GM12878 (cell line): ENCODE results near the gene CALHM4. TPM values are rescaled to one million over a fixed set of nuclear protein-coding genes. Genes with fewer than 3 reads are reported as not detected.

Source experiments
- ATAC-seq: fragments of 200-7000 bp; cut with Tn5 transposase; 3 replicates; pipeline ENCODE4 v1.9.1; 2020; ENCODE audit warnings: mild to moderate bottlenecking, moderate library complexity
- BruUV-seq: library from RNA; stranded (reverse); fragments of 400-500 nt; replicated peaks from 2 replicates; lab custom pipeline; 2021; lab: Mats Ljungman, UMichigan
- CTCF ChIA-PET: fragments of 300-600 bp; sonication (Branson Sonifier 250); formaldehyde crosslinking; extraction: SDS; loops from one replicate; lab custom pipeline; 2021; ENCODE audit warnings: inconsistent platforms; lab: Yijun Ruan, JAX
- POLR2A ChIA-PET: fragments of 350-600 bp; formaldehyde crosslinking; extraction: SDS; loops from one replicate; lab custom pipeline; 2021; ENCODE audit warnings: inconsistent platforms; lab: Charles Lee
- RAD21 ChIA-PET: fragments of 300-600 bp; sonication (Branson Sonifier 250); formaldehyde crosslinking; loops from one replicate; lab custom pipeline; 2023; ENCODE audit warnings: antibody characterized with exemption; ENCODE audit not compliant: unreplicated experiment; lab: Charles Lee
- SMC1A ChIA-PET: fragments of 300-600 bp; sonication (Branson Sonifier 250); formaldehyde crosslinking; loops from one replicate; lab custom pipeline; 2023; ENCODE audit not compliant: unreplicated experiment, uncharacterized antibody; lab: Charles Lee
- DNase-seq: peaks from one replicate; pipeline ENCODE4 v3.0.0-alpha.2; 2011; ENCODE audit warnings: low read depth, low spot score
- FAIRE-seq: peaks from 3 replicates; lab custom pipeline; 2011; peaks lifted over from hg19 to GRCh38; lab: Jason Lieb, UNC
- H2AFZ ChIP-seq: 2 replicates; pipeline ENCODE4 v1.6.0; 2011; ENCODE audit warnings: low read depth, low read length, control low read depth; ENCODE audit not compliant: control insufficient read depth
- H3K27ac ChIP-seq: 2 replicates; pipeline ENCODE4 v1.5.1; 2011; ENCODE audit warnings: control low read depth; ENCODE audit not compliant: control insufficient read depth, insufficient read depth
- H3K27me3 ChIP-seq, 2 experiments: replicated peaks in 1 of 2; 2 replicates each; pipeline versions ENCODE4 v1.6.0 to v1.6.1; 2011; ENCODE audit warnings: low read length in 1 of 2; ENCODE audit not compliant: control insufficient read depth in 2 of 2, insufficient read depth in 2 of 2
- H3K36me3 ChIP-seq, 2 experiments: 2 replicates each; pipeline ENCODE4 v1.5.1; 2011; ENCODE audit warnings: low read length in 1 of 2; ENCODE audit not compliant: control insufficient read depth in 2 of 2, insufficient read depth in 2 of 2
- H3K4me1 ChIP-seq: 2 replicates; pipeline ENCODE4 v1.6.1; 2011; ENCODE audit warnings: mild to moderate bottlenecking, low read length, moderate library complexity, mixed read lengths; ENCODE audit not compliant: control insufficient read depth, insufficient read depth
- H3K4me2 ChIP-seq: 2 replicates; pipeline ENCODE4 v1.6.0; 2011; ENCODE audit warnings: control low read depth; ENCODE audit not compliant: control insufficient read depth, insufficient read depth
- H3K4me3 ChIP-seq: fragments of 200-600 bp; sonication (generic); 2 replicates; pipeline ENCODE4 v1.5.1; 2016
- H3K79me2 ChIP-seq: 2 replicates; pipeline ENCODE4 v1.6.0; 2011; ENCODE audit warnings: low read length; ENCODE audit not compliant: control insufficient read depth, insufficient read depth
- H3K9ac ChIP-seq: 2 replicates; pipeline ENCODE4 v1.8.0; 2011; ENCODE audit warnings: low read length, control low read depth, mixed read lengths; ENCODE audit not compliant: control insufficient read depth, insufficient read depth
- H3K9me3 ChIP-seq: replicated peaks from 3 replicates; pipeline ENCODE4 v1.5.1; 2011; ENCODE audit warnings: mild to moderate bottlenecking, low read length; ENCODE audit not compliant: control insufficient read depth, insufficient read depth
- H4K20me1 ChIP-seq: 2 replicates; pipeline ENCODE4 v1.6.0; 2011; ENCODE audit not compliant: control insufficient read depth, insufficient read depth
- BACH1 ChIP-seq: fragments of 450-650 bp; IDR thresholded peaks from 2 replicates; pipeline ENCODE4 v1.6.1; 2017; ENCODE audit warnings: mild to moderate bottlenecking, borderline replicate concordance
- BCL11A ChIP-seq: IDR thresholded peaks from 2 replicates; pipeline ENCODE4 v1.6.1; 2011; ENCODE audit warnings: low read depth, low read length
- BRCA1 ChIP-seq: IDR thresholded peaks from 2 replicates; pipeline ENCODE4 v1.6.1; 2011; ENCODE audit warnings: low read depth, low read length, improper control_type of control experiment
- CBX5 ChIP-seq: sonication (generic); IDR thresholded peaks from 2 replicates; pipeline ENCODE4 v1.6.1; 2016; ENCODE audit warnings: low read depth, moderate library complexity, mild to moderate bottlenecking, inconsistent platforms
- CREB1 ChIP-seq: IDR thresholded peaks from 2 replicates; pipeline ENCODE4 v1.6.1; 2012; ENCODE audit warnings: low read depth, mild to moderate bottlenecking, inconsistent platforms
- HDGF ChIP-seq: fragments of 450-650 bp; IDR thresholded peaks from 2 replicates; pipeline ENCODE4 v1.6.1; 2016; ENCODE audit warnings: antibody characterized with exemption
- JUNB ChIP-seq: IDR thresholded peaks from 2 replicates; pipeline ENCODE4 v1.6.1; 2016; ENCODE audit warnings: antibody characterized with exemption, mild to moderate bottlenecking
- NBN ChIP-seq: fragments of 450-650 bp; IDR thresholded peaks from 2 replicates; pipeline ENCODE4 v1.6.1; 2016
- NFIC ChIP-seq: IDR thresholded peaks from 2 replicates; pipeline ENCODE4 v1.6.1; 2012; ENCODE audit warnings: low read depth, mild to moderate bottlenecking, inconsistent platforms, low read length, moderate library complexity
- PAX5 ChIP-seq: IDR thresholded peaks from 2 replicates; pipeline ENCODE4 v1.6.1; 2011; ENCODE audit warnings: low read depth, low read length, borderline replicate concordance
- POLR2AphosphoS5 ChIP-seq: IDR thresholded peaks from 2 replicates; pipeline ENCODE4 v1.6.1; 2011; ENCODE audit warnings: mild to moderate bottlenecking, low read length, inconsistent platforms
- WGBS: methylation state at CpG from one replicate; pipeline ENCODE4 v1.1.6; 2016; ENCODE audit warnings: low lambda C conversion rate; ENCODE audit not compliant: insufficient replicate concordance, insufficient coverage; ENCODE audit errors: missing lambda C conversion rate; 5-methylcytosine and 5-hydroxymethylcytosine counted together
- in situ Hi-C: fragments of 300-500 bp; cut with MboI; formaldehyde crosslinking; loops from 9 replicates; pipeline ENCODE4 v1.14.3; 2018; ENCODE audit warnings: mixed read lengths
- intact Hi-C: fragments of 100-400 bp; cut with micrococcal nuclease; formaldehyde crosslinking; loops from one replicate; pipeline ENCODE4 v1.14.2; 2022; ENCODE audit not compliant: unreplicated experiment
- polyA plus RNA-seq, 11 experiments: library from polyadenylated mRNA; depleted of rRNA in 4 of 11; unstranded in 6 of 11; stranded (reverse) in 5 of 11; fragments of >200 nt; fragmentation: Nextera tagmentation in 4 of 11; fragmentation: Illumina TruSeq in 1 of 11; extraction: Ambion mirVana in 4 of 11; extraction: Trizol in 1 of 11; gene quantifications; 1 replicate in 1 of 11; 2 replicates in 10 of 11; pipeline versions ENCODE4 v1.2.1 to v1.2.3, GENCODE V29; 2011 to 2016; ENCODE audit warnings: inconsistent platforms in 2 of 11, missing spikeins in 2 of 11, low read depth in 1 of 11
- total RNA-seq, 4 experiments: library from RNA; depleted of rRNA in 3 of 4; stranded (reverse); fragments of >200 nt in 3 of 4; fragmentation: Illumina TruSeq in 1 of 4; extraction: Trizol in 1 of 4; gene quantifications; 2 replicates each; pipeline versions ENCODE4 v1.2.1 to v1.2.3, GENCODE V29; 2013 to 2021
- TF ChIP-seq, protein P1 (sequence below): IDR thresholded peaks from 2 replicates; pipeline ENCODE4 v1.6.1; 2011; ENCODE audit warnings: low read depth, mild to moderate bottlenecking, low read length, moderate library complexity, borderline replicate concordance; ENCODE audit errors: extremely low read depth
- TF ChIP-seq, protein P2 (sequence below): fragments of 450-650 bp; IDR thresholded peaks from 2 replicates; pipeline ENCODE4 v1.6.1; 2017; ENCODE audit warnings: low read depth, mild to moderate bottlenecking, moderate library complexity
- TF ChIP-seq, protein P3 (sequence below): fragments of 150-350 bp; IDR thresholded peaks from 2 replicates; pipeline ENCODE4 v1.6.1; 2014; ENCODE audit warnings: mild to moderate bottlenecking, low read depth, low read length
- TF ChIP-seq, protein P4 (sequence below): fragments of 450-650 bp; IDR thresholded peaks from 2 replicates; pipeline ENCODE4 v1.6.1; 2016; ENCODE audit warnings: mild to moderate bottlenecking

The CALHM4 gene
- total and polyA plus RNA-seq, 10 of the 15 experiments (the other 5 are each of a cell fraction or from before 2014, with no cell fraction given), result not detected

DNA sequence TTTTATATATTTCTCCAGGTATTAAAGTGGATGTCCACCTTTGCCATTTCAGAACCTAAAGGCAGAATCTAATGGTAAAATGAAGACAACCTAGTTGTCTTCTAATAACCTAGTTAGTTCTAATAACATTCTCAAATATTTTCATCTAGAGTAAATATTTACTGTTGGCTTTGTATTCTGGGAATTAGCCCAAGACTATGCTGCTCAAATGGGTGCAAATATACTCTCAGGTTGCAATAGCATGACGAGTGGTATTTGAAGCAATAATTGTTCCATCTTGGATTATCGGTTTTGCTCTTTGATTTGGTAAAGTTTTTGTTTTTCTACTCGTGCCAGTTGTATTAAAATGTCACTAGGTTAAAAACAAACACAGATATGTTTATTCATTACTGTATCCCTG lies 41.7 kb downstream of the CALHM4 start:
- H3K4me2 ChIP-seq, result no peak overlapping the region
- in situ Hi-C loops (no loop called here), intact Hi-C loops (no loop called here)
- BruUV-seq, result no TSS peak
- ChIA-PET RAD21 (no interaction called here), CTCF (no interaction called here), SMC1A (no interaction called here), POLR2A (no interaction called here)
- TF ChIP-seq HDGF (no peak), CREB1 (no peak), BCL11A (no peak), PAX5 (no peak), NFIC (no peak), POLR2AphosphoS5 (no peak), NBN (no peak), CBX5 (no peak), BRCA1 (no peak), JUNB (no peak), BACH1 (no peak)
- TF ChIP-seq, protein P1, sequence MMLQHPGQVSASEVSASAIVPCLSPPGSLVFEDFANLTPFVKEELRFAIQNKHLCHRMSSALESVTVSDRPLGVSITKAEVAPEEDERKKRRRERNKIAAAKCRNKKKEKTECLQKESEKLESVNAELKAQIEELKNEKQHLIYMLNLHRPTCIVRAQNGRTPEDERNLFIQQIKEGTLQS, result no peak
- TF ChIP-seq, protein P2, sequence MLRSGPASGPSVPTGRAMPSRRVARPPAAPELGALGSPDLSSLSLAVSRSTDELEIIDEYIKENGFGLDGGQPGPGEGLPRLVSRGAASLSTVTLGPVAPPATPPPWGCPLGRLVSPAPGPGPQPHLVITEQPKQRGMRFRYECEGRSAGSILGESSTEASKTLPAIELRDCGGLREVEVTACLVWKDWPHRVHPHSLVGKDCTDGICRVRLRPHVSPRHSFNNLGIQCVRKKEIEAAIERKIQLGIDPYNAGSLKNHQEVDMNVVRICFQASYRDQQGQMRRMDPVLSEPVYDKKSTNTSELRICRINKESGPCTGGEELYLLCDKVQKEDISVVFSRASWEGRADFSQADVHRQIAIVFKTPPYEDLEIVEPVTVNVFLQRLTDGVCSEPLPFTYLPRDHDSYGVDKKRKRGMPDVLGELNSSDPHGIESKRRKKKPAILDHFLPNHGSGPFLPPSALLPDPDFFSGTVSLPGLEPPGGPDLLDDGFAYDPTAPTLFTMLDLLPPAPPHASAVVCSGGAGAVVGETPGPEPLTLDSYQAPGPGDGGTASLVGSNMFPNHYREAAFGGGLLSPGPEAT, result no peak
- TF ChIP-seq, protein P3, sequence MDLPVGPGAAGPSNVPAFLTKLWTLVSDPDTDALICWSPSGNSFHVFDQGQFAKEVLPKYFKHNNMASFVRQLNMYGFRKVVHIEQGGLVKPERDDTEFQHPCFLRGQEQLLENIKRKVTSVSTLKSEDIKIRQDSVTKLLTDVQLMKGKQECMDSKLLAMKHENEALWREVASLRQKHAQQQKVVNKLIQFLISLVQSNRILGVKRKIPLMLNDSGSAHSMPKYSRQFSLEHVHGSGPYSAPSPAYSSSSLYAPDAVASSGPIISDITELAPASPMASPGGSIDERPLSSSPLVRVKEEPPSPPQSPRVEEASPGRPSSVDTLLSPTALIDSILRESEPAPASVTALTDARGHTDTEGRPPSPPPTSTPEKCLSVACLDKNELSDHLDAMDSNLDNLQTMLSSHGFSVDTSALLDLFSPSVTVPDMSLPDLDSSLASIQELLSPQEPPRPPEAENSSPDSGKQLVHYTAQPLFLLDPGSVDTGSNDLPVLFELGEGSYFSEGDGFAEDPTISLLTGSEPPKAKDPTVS, result no peak
- TF ChIP-seq, protein P4, sequence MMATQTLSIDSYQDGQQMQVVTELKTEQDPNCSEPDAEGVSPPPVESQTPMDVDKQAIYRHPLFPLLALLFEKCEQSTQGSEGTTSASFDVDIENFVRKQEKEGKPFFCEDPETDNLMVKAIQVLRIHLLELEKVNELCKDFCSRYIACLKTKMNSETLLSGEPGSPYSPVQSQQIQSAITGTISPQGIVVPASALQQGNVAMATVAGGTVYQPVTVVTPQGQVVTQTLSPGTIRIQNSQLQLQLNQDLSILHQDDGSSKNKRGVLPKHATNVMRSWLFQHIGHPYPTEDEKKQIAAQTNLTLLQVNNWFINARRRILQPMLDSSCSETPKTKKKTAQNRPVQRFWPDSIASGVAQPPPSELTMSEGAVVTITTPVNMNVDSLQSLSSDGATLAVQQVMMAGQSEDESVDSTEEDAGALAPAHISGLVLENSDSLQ, result no peak
- no peak overlapping the region for H3K9ac ChIP-seq
- H3K79me2 ChIP-seq, result no peaks in the 10 kb centered on the region
- no peak for FAIRE-seq
- H3K27me3 ChIP-seq, result no peaks in the 10 kb centered on the region
- H4K20me1 ChIP-seq, result no peaks in the 10 kb centered on the region
- H3K9me3 ChIP-seq, result no peaks in the 10 kb centered on the region
- H2AFZ ChIP-seq, result no peak overlapping the region
- H3K4me3 ChIP-seq, result no peak overlapping the region
- peaks cover 0 to 12% of the 10 kb centered on the region in 2 experiments; a peak in 1 of 4 replicates for H3K36me3 ChIP-seq
- no peaks in the 10 kb centered on the region for H3K4me1 ChIP-seq
- WGBS, result 96% methylated on average over 3 of the region's 3 CpGs
- no peak for DNase-seq
- no peak for ATAC-seq
- no peak overlapping the region for H3K27ac ChIP-seq
